Endothelial cell of umbilical vein (primary cell): ENCODE data around the gene ABCC11. TPM values are rescaled to one million over a fixed set of nuclear protein-coding genes. Genes with fewer than 3 reads are reported as not detected.

Source experiments
- BruUV-seq: library from RNA; stranded (reverse); fragments of 400-500 nt; replicated peaks from 2 replicates; lab custom pipeline; 2021; lab: Mats Ljungman, UMichigan
- CTCF ChIA-PET: fragments of 300-600, 350-600 bp; sonication (Branson Sonifier 250); formaldehyde crosslinking; loops from one replicate; lab custom pipeline; 2021; ENCODE audit warnings: antibody characterized with exemption, inconsistent platforms; lab: Charles Lee
- POLR2A ChIA-PET: fragments of 300-600, 350-600 bp; sonication (Branson Sonifier 250); formaldehyde crosslinking; loops from one replicate; lab custom pipeline; 2021; ENCODE audit warnings: antibody characterized with exemption, inconsistent platforms; lab: Charles Lee
- DNase-seq: peaks from one replicate; pipeline ENCODE4 v3.0.0-alpha.2; 2011; ENCODE audit warnings: low read depth, low spot score
- FAIRE-seq: peaks from 2 replicates; lab custom pipeline; 2011; peaks lifted over from hg19 to GRCh38; lab: Jason Lieb, UNC
- H2AFZ ChIP-seq: 2 replicates; pipeline ENCODE4 v1.6.0; 2012; ENCODE audit warnings: low read depth, low read length, control low read depth, inconsistent platforms
- H3K27ac ChIP-seq: 2 replicates; pipeline ENCODE4 v1.5.1; 2011; ENCODE audit warnings: low read depth, mild to moderate bottlenecking, control low read depth, low read length, moderate library complexity; ENCODE audit not compliant: insufficient read depth
- H3K27me3 ChIP-seq, 2 experiments: 2 replicates each; pipeline versions ENCODE4 v1.6.0 to v1.6.1; 2011; ENCODE audit warnings: low read length in 2 of 2, mixed read lengths in 1 of 2; ENCODE audit not compliant: control insufficient read depth in 2 of 2, insufficient read depth in 2 of 2
- H3K36me3 ChIP-seq, 2 experiments: 2 replicates in 1 of 2; 3 replicates in 1 of 2; pipeline ENCODE4 v1.5.1; 2011; ENCODE audit warnings: low read length in 2 of 2, mild to moderate bottlenecking in 1 of 2, moderate library complexity in 1 of 2; ENCODE audit not compliant: control insufficient read depth in 2 of 2, insufficient read depth in 2 of 2; ENCODE audit errors: extremely low read depth in 1 of 2
- H3K4me1 ChIP-seq: 3 replicates; pipeline ENCODE4 v1.5.1; 2011; ENCODE audit warnings: mild to moderate bottlenecking, low read length; ENCODE audit not compliant: control insufficient read depth, insufficient read depth; ENCODE audit errors: extremely low read depth
- H3K4me2 ChIP-seq: 2 replicates; pipeline ENCODE4 v1.6.1; 2011; ENCODE audit warnings: low read length, control low read depth, mixed read lengths; ENCODE audit not compliant: insufficient read depth
- H3K4me3 ChIP-seq, 3 experiments: fragments of 200-600 bp in 1 of 3; sonication (generic), shearing (Covaris generic) in 1 of 3; replicated peaks in 1 of 3; 2 replicates each; pipeline ENCODE4 v1.5.1; 2011 to 2016; ENCODE audit warnings: control low read depth in 3 of 3, low read length in 3 of 3, mild to moderate bottlenecking in 2 of 3, inconsistent platforms in 1 of 3, low read depth in 1 of 3, moderate library complexity in 1 of 3; ENCODE audit not compliant: insufficient read depth in 1 of 3
- H3K79me2 ChIP-seq: 2 replicates; pipeline ENCODE4 v1.6.0; 2012; ENCODE audit warnings: low read length, inconsistent platforms; ENCODE audit not compliant: control insufficient read depth, insufficient read depth
- H3K9ac ChIP-seq: replicated peaks from 2 replicates; pipeline ENCODE3; 2011; ENCODE audit warnings: low read length, control low read depth; ENCODE audit not compliant: insufficient read depth; ENCODE audit errors: extremely low read depth
- H3K9me1 ChIP-seq: replicated peaks from 3 replicates; pipeline ENCODE4 v1.6.0; 2011; ENCODE audit warnings: mild to moderate bottlenecking, low read length; ENCODE audit not compliant: control insufficient read depth, insufficient read depth; ENCODE audit errors: extremely low read depth
- H3K9me3 ChIP-seq: replicated peaks from 2 replicates; pipeline ENCODE4 v1.5.1; 2012; ENCODE audit warnings: low read length, inconsistent platforms; ENCODE audit not compliant: control insufficient read depth, insufficient read depth
- H4K20me1 ChIP-seq: replicated peaks from 2 replicates; pipeline ENCODE3; 2011; ENCODE audit warnings: mild to moderate bottlenecking, low read length; ENCODE audit not compliant: control insufficient read depth, insufficient read depth; ENCODE audit errors: extremely low read depth
- EZH2 ChIP-seq: IDR thresholded peaks from 2 replicates; pipeline ENCODE4 v1.6.1; 2012; ENCODE audit warnings: borderline replicate concordance, low read depth, mild to moderate bottlenecking, moderate library complexity, low read length, inconsistent platforms; ENCODE audit not compliant: severe bottlenecking
- FOS ChIP-seq: IDR thresholded peaks from 2 replicates; pipeline ENCODE4 v1.6.1; 2011; ENCODE audit warnings: mild to moderate bottlenecking, low read length, moderate library complexity, borderline replicate concordance; ENCODE audit not compliant: insufficient read depth
- GATA2 ChIP-seq: IDR thresholded peaks from 2 replicates; pipeline ENCODE4 v1.7.0; 2011; ENCODE audit warnings: low read depth, mild to moderate bottlenecking, moderate library complexity, mixed read lengths, low read length; ENCODE audit not compliant: insufficient read length, insufficient read depth
- JUN ChIP-seq: IDR thresholded peaks from 2 replicates; pipeline ENCODE4 v1.6.1; 2011; ENCODE audit warnings: borderline replicate concordance, low read depth; ENCODE audit not compliant: insufficient read length, insufficient read depth
- MAX ChIP-seq: IDR thresholded peaks from 2 replicates; pipeline ENCODE4 v1.6.1; 2011; ENCODE audit not compliant: insufficient read depth, insufficient read length
- MYC ChIP-seq: IDR thresholded peaks from one replicate; pipeline ENCODE4 v1.6.1; 2011; ENCODE audit warnings: mild to moderate bottlenecking, low read depth, low read length
- POLR2A ChIP-seq: IDR thresholded peaks from 2 replicates; pipeline ENCODE4 v1.6.1; 2012; ENCODE audit warnings: low read depth, mild to moderate bottlenecking, control low read depth, low read length
- POLR2AphosphoS5 ChIP-seq: IDR thresholded peaks from 2 replicates; pipeline ENCODE4 v1.6.1; 2012; ENCODE audit warnings: low read depth, mild to moderate bottlenecking, control low read depth, low read length, moderate library complexity; ENCODE audit not compliant: insufficient read depth
- dilution Hi-C: fragments of 300-500 bp; cut with MboI; formaldehyde crosslinking; loops from one replicate; pipeline ENCODE4 v1.15.0; 2019; ENCODE audit warnings: low sequenced_read_pairs; ENCODE audit not compliant: extremely low pct_ligation_motif_present
- intact Hi-C: fragments of 100-400 bp; cut with micrococcal nuclease; formaldehyde crosslinking; loops from one replicate; pipeline ENCODE4 v1.10.0; 2022
- polyA plus RNA-seq, 4 experiments: library from polyadenylated mRNA; depleted of rRNA in 3 of 4; stranded (reverse) in 3 of 4; unstranded in 1 of 4; fragments of >200 nt; gene quantifications; 2 replicates each; pipeline versions ENCODE4 v1.2.1 to v1.2.3, GENCODE V29; 2011 to 2012; ENCODE audit warnings: missing spikeins in 1 of 4
- total RNA-seq: library from RNA; stranded (reverse); gene quantifications from 2 replicates; pipeline ENCODE4 v1.2.3, GENCODE V29; 2021
- TF ChIP-seq, protein P1 (sequence below), 2 donors: IDR thresholded peaks; 1 replicate in 1 of 2; 2 replicates in 1 of 2; pipeline ENCODE4 v1.5.1; 2011; ENCODE audit warnings: low read length in 2 of 2, mild to moderate bottlenecking in 2 of 2, moderate library complexity in 2 of 2, control low read depth in 1 of 2, inconsistent platforms in 1 of 2, low read depth in 1 of 2; ENCODE audit not compliant: insufficient read depth in 1 of 2; ENCODE audit errors: extremely low read depth in 1 of 2

ABCC11 gene
- total and polyA plus RNA-seq, 2 donors (not counting 3 experiments of a cell fraction or from before 2014, with no cell fraction given), result 0.08 TPM; not detected in 1

DNA sequence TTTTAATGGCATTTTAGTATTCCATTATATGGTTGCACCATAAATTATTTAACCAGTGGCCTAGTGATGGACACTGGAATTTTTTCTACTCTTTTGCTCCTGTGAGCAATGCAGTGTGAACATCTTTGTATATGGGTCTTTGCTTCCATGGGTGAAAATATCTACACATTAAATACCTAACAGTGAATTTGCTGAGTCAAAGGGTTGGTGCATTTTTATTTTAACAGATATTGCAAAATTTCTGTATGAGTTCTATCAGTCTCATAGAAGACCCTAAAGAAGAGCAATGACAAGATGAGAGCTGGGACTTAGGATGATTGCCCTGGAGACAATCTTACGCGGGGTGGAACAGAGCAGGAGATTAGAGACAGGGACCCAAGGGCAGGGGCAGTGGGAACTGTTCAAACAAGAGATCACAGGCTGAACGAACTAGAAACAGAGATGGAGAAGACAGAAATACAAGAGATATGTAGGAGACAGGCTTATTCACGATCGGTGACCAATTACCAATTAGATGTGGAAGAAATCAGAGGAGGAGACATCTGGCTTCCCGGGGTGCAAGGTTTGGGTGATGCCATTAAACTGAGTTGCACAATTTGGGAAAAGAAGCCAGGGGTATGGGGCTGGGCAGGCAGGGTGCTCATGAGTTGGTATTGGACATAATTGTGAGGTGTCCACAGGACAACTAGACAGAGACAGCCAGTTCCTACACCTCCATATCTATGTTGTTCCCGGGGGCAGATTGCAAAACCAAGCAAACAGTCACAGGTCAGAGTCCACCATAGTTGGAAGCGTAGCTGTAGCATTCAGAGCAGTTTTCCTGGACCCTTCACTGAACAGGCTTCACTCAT lies 43.1 kb downstream of the ABCC11 start:
- no peaks in the 10 kb centered on the region for H3K9me3 ChIP-seq
- H3K9me1 ChIP-seq, result no peaks in the 10 kb centered on the region
- no peak overlapping the region for H3K4me2 ChIP-seq
- H4K20me1 ChIP-seq, result no peaks in the 10 kb centered on the region
- H3K27ac ChIP-seq, result no peak overlapping the region
- no peaks in the 10 kb centered on the region for H3K4me1 ChIP-seq
- DNase-seq (no peak), FAIRE-seq (no peak)
- BruUV-seq, result no TSS peak
- POLR2A ChIA-PET, result no interaction called here
- H3K79me2 ChIP-seq, result no peaks in the 10 kb centered on the region
- CTCF ChIA-PET, result no interaction called here
- dilution Hi-C loops, result no loop called here
- TF ChIP-seq MYC, result no peak
- TF ChIP-seq JUN, result no peak
- TF ChIP-seq MAX, result no peak
- no peak for TF ChIP-seq POLR2A
- TF ChIP-seq FOS, result no peak
- TF ChIP-seq POLR2AphosphoS5, result no peak
- no peak overlapping the region for H2AFZ ChIP-seq
- intact Hi-C loops, result no loop called here
- no peaks in the 10 kb centered on the region for H3K27me3 ChIP-seq
- H3K4me3 ChIP-seq, result no peak overlapping the region
- H3K36me3 ChIP-seq, result no peaks in the 10 kb centered on the region
- no peak overlapping the region for H3K9ac ChIP-seq

DNA sequence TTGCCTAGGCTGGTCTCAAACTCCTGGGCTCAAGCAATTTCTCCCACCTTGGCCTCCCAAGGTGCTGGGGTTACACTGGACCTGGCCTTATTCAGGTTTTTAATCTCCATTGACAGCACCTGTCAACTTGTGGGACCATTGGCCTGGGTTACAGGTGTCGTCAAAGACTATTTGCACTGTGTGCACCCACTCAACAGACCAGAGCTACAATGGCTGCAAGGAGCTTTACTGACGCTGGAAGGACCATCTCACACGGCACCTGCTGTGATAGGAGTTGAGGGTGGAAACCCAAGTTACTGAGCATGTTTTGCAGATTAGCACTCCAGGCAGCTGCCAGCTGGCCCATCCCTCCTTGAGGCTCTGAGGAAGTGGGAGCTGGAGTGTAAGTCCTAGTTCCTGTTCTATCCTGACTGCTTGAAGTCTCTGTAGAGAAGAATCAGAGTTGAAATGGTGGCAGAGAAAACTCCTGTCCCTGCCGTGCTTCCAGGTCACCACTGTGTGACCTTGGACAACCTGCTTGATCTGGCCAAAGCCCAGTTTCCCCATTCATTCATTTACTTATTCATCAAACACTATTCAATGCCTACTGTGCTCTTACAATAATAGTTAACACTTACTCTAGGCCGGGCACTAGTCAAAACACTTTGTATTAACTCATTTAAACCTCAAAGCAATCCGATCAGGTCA lies 45.7 kb downstream of the ABCC11 start:
- dilution Hi-C loops, result no loop called here
- H3K27ac ChIP-seq, result no peak overlapping the region
- H3K4me3 ChIP-seq, result no peak overlapping the region
- H2AFZ ChIP-seq, result no peak overlapping the region
- TF ChIP-seq POLR2AphosphoS5, result no peak
- TF ChIP-seq, protein P1, sequence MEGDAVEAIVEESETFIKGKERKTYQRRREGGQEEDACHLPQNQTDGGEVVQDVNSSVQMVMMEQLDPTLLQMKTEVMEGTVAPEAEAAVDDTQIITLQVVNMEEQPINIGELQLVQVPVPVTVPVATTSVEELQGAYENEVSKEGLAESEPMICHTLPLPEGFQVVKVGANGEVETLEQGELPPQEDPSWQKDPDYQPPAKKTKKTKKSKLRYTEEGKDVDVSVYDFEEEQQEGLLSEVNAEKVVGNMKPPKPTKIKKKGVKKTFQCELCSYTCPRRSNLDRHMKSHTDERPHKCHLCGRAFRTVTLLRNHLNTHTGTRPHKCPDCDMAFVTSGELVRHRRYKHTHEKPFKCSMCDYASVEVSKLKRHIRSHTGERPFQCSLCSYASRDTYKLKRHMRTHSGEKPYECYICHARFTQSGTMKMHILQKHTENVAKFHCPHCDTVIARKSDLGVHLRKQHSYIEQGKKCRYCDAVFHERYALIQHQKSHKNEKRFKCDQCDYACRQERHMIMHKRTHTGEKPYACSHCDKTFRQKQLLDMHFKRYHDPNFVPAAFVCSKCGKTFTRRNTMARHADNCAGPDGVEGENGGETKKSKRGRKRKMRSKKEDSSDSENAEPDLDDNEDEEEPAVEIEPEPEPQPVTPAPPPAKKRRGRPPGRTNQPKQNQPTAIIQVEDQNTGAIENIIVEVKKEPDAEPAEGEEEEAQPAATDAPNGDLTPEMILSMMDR (IDR thresholded peaks at IDR 0.05; ENCODE audit: extremely low read depth in 1 of 2, insufficient read depth in 1 of 2, low read depth in 1 of 2, low read length in 2 of 2), result no peak
- TF ChIP-seq MAX, result no peak
- no peak for TF ChIP-seq FOS
- no peak for TF ChIP-seq EZH2
- TF ChIP-seq GATA2, result no peak
- TF ChIP-seq JUN, result no peak
- no peak for TF ChIP-seq POLR2A
- no peak for TF ChIP-seq MYC
- no peak overlapping the region for H3K9ac ChIP-seq
- ChIA-PET CTCF (no interaction called here), POLR2A (no interaction called here)
- H3K4me2 ChIP-seq, result no peak overlapping the region
- no peaks in the 10 kb centered on the region for H3K36me3 ChIP-seq
- H3K4me1 ChIP-seq, result no peaks in the 10 kb centered on the region
- H3K9me3 ChIP-seq, result no peaks in the 10 kb centered on the region
- intact Hi-C loops, result no loop called here
- FAIRE-seq (no peak), DNase-seq (no peak)
- H3K27me3 ChIP-seq, result no peaks in the 10 kb centered on the region
- H4K20me1 ChIP-seq, result no peaks in the 10 kb centered on the region
- no peaks in the 10 kb centered on the region for H3K9me1 ChIP-seq
- no TSS peak for BruUV-seq
- no peaks in the 10 kb centered on the region for H3K79me2 ChIP-seq
